CD14-positive monocyte (primary cell): ENCODE results near the gene TBX15. TPM values are rescaled to one million over a fixed set of nuclear protein-coding genes. Genes with fewer than 3 reads are reported as not detected.

Experiments used
- DNase-seq, 3 donors: peaks; one replicate each; pipeline ENCODE4 v3.0.0-alpha.2; 2011 to 2022
- H2AFZ ChIP-seq: 2 replicates; pipeline ENCODE4 v1.6.0; 2012; ENCODE audit warnings: mild to moderate bottlenecking, low read depth, low read length, inconsistent platforms; ENCODE audit not compliant: insufficient read depth, poor library complexity, severe bottlenecking
- H3K27ac ChIP-seq, 2 donors: 1 replicate in 1 of 2; 2 replicates in 1 of 2; pipeline ENCODE4 v1.5.1; 2012 to 2013; ENCODE audit warnings: low read length in 2 of 2, control low read depth in 1 of 2, inconsistent platforms in 1 of 2, low read depth in 1 of 2, mild to moderate bottlenecking in 1 of 2
- H3K27me3 ChIP-seq, 2 donors: one replicate each; pipeline versions ENCODE4 v1.6.0 to v1.6.1; 2011 to 2013; ENCODE audit warnings: low read length in 2 of 2; ENCODE audit not compliant: control insufficient read depth in 2 of 2, insufficient read depth in 2 of 2
- H3K36me3 ChIP-seq, 2 donors: replicated peaks in 1 of 2; 1 replicate in 1 of 2; 2 replicates in 1 of 2; pipeline versions ENCODE4 v1.5.1 to v1.6.1; 2012 to 2013; ENCODE audit warnings: low read length in 2 of 2, control low read depth in 1 of 2, inconsistent platforms in 1 of 2, mild to moderate bottlenecking in 1 of 2; ENCODE audit not compliant: insufficient read depth in 2 of 2, control insufficient read depth in 1 of 2
- H3K4me1 ChIP-seq, 2 donors: 1 replicate in 1 of 2; 2 replicates in 1 of 2; pipeline versions ENCODE4 v1.5.1 to v1.6.1; 2012 to 2013; ENCODE audit warnings: low read length in 2 of 2, control low read depth in 1 of 2, inconsistent platforms in 1 of 2, mild to moderate bottlenecking in 1 of 2, moderate library complexity in 1 of 2; ENCODE audit not compliant: insufficient read depth in 2 of 2, control insufficient read depth in 1 of 2
- H3K4me2 ChIP-seq: replicated peaks from 2 replicates; pipeline ENCODE3; 2012; ENCODE audit warnings: low read length, moderate library complexity, mild to moderate bottlenecking; ENCODE audit not compliant: poor library complexity, severe bottlenecking; ENCODE audit errors: extremely low read depth
- H3K4me3 ChIP-seq, 3 experiments: fragments of 200-600 bp in 1 of 3; sonication (generic) in 1 of 3; replicated peaks in 1 of 3; 1 replicate in 2 of 3; 2 replicates in 1 of 3; pipeline ENCODE4 v1.5.1; 2011 to 2013; ENCODE audit warnings: low read length in 3 of 3, mild to moderate bottlenecking in 3 of 3, control low read depth in 2 of 3, low read depth in 2 of 3, inconsistent platforms in 1 of 3, moderate library complexity in 1 of 3
- H3K79me2 ChIP-seq: 2 replicates; pipeline ENCODE4 v1.6.0; 2012; ENCODE audit warnings: mild to moderate bottlenecking, control low read depth, inconsistent platforms, low read length, moderate library complexity; ENCODE audit not compliant: insufficient read depth
- H3K9ac ChIP-seq: 2 replicates; pipeline ENCODE4 v1.6.0; 2017; ENCODE audit warnings: low read length, mild to moderate bottlenecking; ENCODE audit not compliant: insufficient read depth, poor library complexity, severe bottlenecking
- H3K9me3 ChIP-seq, 2 donors: replicated peaks in 1 of 2; 1 replicate in 1 of 2; 2 replicates in 1 of 2; pipeline versions ENCODE4 v1.5.1 to v1.6.1; 2012 to 2013; ENCODE audit warnings: low read length in 2 of 2, control low read depth in 1 of 2; ENCODE audit not compliant: control insufficient read depth in 1 of 2, insufficient read depth in 1 of 2
- H4K20me1 ChIP-seq: 2 replicates; pipeline ENCODE4 v1.6.0; 2012; ENCODE audit warnings: mild to moderate bottlenecking, low read length, control low read depth, moderate library complexity; ENCODE audit not compliant: insufficient read depth
- H3K27ac Mint-ChIP-seq, 7 donors: one replicate each; pipeline ENCODE4 v1.8.0; 2020; ENCODE audit warnings: mild to moderate bottlenecking in 7 of 7, mixed read lengths in 7 of 7, moderate library complexity in 6 of 7, inconsistent platforms in 2 of 7
- H3K27me3 Mint-ChIP-seq, 3 donors: one replicate each; pipeline ENCODE4 v1.8.0; 2021 to 2022; ENCODE audit warnings: low read depth in 3 of 3, mild to moderate bottlenecking in 3 of 3, mixed read lengths in 3 of 3, moderate library complexity in 3 of 3, inconsistent platforms in 1 of 3
- H3K36me3 Mint-ChIP-seq, 2 donors: one replicate each; pipeline ENCODE4 v1.8.0; 2020; ENCODE audit warnings: mixed read lengths in 2 of 2, inconsistent platforms in 1 of 2, mild to moderate bottlenecking in 1 of 2
- H3K4me1 Mint-ChIP-seq: one replicate; pipeline ENCODE4 v1.8.0; 2020; ENCODE audit warnings: mild to moderate bottlenecking, mixed read lengths
- H3K4me3 Mint-ChIP-seq, 2 donors: one replicate each; pipeline ENCODE4 v1.8.0; 2020; ENCODE audit warnings: mild to moderate bottlenecking in 2 of 2, mixed read lengths in 2 of 2, moderate library complexity in 1 of 2
- H3K9me3 Mint-ChIP-seq, 7 donors: one replicate each; pipeline ENCODE4 v1.8.0; 2020 to 2022; ENCODE audit warnings: mixed read lengths in 7 of 7, mild to moderate bottlenecking in 6 of 7, moderate library complexity in 6 of 7, inconsistent platforms in 2 of 7
- WGBS: methylation state at CpG from one replicate; pipeline ENCODE4 v1.1.5; 2013; ENCODE audit warnings: missing lambda C conversion rate; ENCODE audit not compliant: insufficient coverage; 5-methylcytosine and 5-hydroxymethylcytosine counted together
- intact Hi-C, 2 donors: fragments of 100-400 bp; cut with micrococcal nuclease; formaldehyde crosslinking; loops; one replicate each; pipeline versions ENCODE4 v1.15.0 to v1.15.1; 2023
- polyA plus RNA-seq, 3 donors: library from polyadenylated mRNA; depleted of rRNA in 1 of 3; unstranded in 2 of 3; stranded (reverse) in 1 of 3; fragments of 300-500 nt in 2 of 3; fragments of >200 nt in 1 of 3; fragmentation: Illumina TruSeq in 2 of 3; gene quantifications; 1 replicate in 2 of 3; 2 replicates in 1 of 3; pipeline ENCODE4 v1.2.3, GENCODE V29; 2012 to 2021
- TF ChIP-seq, protein P1 (sequence below): fragments of 200-600 bp; IDR thresholded peaks from one replicate; pipeline ENCODE4 v1.8.0; 2022; ENCODE audit warnings: antibody characterized with exemption, mild to moderate bottlenecking

TBX15 gene
- polyA plus RNA-seq, 3 donors, result not detected

DNA sequence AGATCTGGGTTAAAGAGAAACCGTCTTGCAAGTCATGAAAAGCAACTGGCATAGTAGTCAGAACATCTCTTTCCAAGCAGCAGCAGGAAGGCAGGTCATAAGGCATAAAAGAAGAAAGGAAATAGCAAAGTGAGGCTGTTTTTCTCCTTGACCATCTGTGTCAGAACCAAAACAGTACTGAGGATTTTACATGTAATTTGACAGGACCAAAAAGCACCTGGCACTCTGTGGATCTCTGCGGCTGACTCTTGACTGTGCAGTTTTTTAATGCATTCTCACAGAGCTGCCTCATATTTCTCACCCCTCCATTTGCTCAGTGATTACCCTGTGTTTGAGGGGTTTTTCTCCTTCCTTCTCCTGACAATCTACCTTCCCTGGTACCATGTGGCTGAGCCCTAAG is 17.7 kb downstream of the TBX15 start:
- Histone ChIP-seq H3K4me1 (no peaks in the 10 kb centered on the region), H3K4me2 (no peak overlapping the region), H3K36me3 (no peaks in the 10 kb centered on the region), H3K9me3 (no peaks in the 10 kb centered on the region), H4K20me1 (no peaks in the 10 kb centered on the region), H3K4me3 (no peak overlapping the region), H3K9ac (no peak overlapping the region), H3K79me2 (no peaks in the 10 kb centered on the region), H2AFZ (no peak overlapping the region), H3K27ac (no peak overlapping the region), H3K27me3 (peaks cover 12 to 25% of the 10 kb centered on the region in 2 donors)
- peaks cover 0 to 13% (median 2%) of the 10 kb centered on the region in 7 donors for H3K9me3 Mint-ChIP-seq
- no peaks in the 10 kb centered on the region for H3K4me1 Mint-ChIP-seq
- H3K4me3 Mint-ChIP-seq, result no peak overlapping the region
- DNase-seq, result no peak
- H3K27me3 Mint-ChIP-seq, result peaks cover 11 to 29% (median 11%) of the 10 kb centered on the region in 3 donors
- no peak overlapping the region for H3K27ac Mint-ChIP-seq
- H3K36me3 Mint-ChIP-seq, result no peaks in the 10 kb centered on the region
- TF ChIP-seq, protein P1, sequence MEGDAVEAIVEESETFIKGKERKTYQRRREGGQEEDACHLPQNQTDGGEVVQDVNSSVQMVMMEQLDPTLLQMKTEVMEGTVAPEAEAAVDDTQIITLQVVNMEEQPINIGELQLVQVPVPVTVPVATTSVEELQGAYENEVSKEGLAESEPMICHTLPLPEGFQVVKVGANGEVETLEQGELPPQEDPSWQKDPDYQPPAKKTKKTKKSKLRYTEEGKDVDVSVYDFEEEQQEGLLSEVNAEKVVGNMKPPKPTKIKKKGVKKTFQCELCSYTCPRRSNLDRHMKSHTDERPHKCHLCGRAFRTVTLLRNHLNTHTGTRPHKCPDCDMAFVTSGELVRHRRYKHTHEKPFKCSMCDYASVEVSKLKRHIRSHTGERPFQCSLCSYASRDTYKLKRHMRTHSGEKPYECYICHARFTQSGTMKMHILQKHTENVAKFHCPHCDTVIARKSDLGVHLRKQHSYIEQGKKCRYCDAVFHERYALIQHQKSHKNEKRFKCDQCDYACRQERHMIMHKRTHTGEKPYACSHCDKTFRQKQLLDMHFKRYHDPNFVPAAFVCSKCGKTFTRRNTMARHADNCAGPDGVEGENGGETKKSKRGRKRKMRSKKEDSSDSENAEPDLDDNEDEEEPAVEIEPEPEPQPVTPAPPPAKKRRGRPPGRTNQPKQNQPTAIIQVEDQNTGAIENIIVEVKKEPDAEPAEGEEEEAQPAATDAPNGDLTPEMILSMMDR, result no peak
- intact Hi-C loops, result no loop called here
- no CpG with 5 or more reads among the region's 2 CpGs for WGBS

DNA sequence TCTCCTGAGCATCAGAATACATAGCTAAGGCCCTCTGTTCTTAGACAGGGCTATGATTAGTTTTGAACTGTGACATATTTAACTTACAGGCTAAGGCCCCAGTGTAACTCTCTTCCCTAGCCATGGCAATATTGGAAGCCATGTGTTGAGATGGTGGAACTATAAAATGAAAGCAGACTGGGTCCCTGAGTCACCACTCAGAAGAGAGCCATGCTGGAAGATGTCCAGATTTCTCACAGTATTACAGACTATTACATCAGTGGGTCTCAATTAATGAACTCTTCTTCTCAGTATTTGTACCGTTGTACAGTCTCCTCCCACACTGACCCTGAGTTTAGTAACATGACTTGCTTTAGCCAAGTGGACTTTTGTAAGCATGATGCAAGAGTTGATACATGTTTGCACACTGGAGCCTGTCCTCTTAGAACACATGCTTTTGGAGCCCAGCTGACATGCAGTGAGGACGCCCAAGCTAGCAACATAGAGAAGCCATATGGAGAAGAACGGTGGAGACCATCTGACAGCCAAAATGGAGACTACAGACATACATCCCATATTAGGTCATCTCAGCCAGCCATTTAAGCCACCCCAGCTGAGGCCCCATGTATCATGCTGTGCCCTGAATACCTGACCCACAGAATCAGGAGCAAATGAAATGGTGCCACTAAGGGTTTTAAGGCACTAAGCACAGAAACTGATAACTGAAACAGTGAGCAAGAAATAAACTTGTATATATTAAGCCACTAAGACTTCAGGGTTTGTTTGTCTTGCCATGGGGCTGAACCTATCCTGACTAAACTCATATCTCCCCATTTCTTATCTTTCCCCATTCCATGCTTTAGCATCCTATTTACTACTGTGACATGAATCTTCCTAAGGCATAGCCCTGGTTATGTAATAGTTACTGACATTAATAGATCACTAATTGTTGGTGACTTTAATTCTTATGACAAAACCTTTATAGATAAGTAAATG is 24.4 kb downstream of the TBX15 start:
- Histone ChIP-seq H2AFZ (no peak overlapping the region), H3K27me3 (no peaks in the 10 kb centered on the region), H3K79me2 (no peaks in the 10 kb centered on the region), H4K20me1 (no peaks in the 10 kb centered on the region), H3K27ac (no peak overlapping the region), H3K4me1 (no peaks in the 10 kb centered on the region), H3K36me3 (no peaks in the 10 kb centered on the region), H3K4me2 (no peak overlapping the region), H3K9ac (no peak overlapping the region), H3K4me3 (no peak overlapping the region), H3K9me3 (no peaks in the 10 kb centered on the region)
- intact Hi-C loops, result no loop called here
- Mint-ChIP-seq H3K27ac (no peak overlapping the region), H3K4me1 (no peaks in the 10 kb centered on the region), H3K27me3 (peaks cover 0 to 8% (median 6%) of the 10 kb centered on the region in 3 donors), H3K9me3 (peaks cover 0 to 2% (median 1%) of the 10 kb centered on the region in 7 donors), H3K4me3 (no peak overlapping the region), H3K36me3 (no peaks in the 10 kb centered on the region)
- WGBS, result 100% methylated on average over 1 of the region's 3 CpGs
- TF ChIP-seq, protein P1, result no peak
- DNase-seq, result no peak
